ENCODE measurements around the gene EVC2.

The EVC2 gene

DNA sequence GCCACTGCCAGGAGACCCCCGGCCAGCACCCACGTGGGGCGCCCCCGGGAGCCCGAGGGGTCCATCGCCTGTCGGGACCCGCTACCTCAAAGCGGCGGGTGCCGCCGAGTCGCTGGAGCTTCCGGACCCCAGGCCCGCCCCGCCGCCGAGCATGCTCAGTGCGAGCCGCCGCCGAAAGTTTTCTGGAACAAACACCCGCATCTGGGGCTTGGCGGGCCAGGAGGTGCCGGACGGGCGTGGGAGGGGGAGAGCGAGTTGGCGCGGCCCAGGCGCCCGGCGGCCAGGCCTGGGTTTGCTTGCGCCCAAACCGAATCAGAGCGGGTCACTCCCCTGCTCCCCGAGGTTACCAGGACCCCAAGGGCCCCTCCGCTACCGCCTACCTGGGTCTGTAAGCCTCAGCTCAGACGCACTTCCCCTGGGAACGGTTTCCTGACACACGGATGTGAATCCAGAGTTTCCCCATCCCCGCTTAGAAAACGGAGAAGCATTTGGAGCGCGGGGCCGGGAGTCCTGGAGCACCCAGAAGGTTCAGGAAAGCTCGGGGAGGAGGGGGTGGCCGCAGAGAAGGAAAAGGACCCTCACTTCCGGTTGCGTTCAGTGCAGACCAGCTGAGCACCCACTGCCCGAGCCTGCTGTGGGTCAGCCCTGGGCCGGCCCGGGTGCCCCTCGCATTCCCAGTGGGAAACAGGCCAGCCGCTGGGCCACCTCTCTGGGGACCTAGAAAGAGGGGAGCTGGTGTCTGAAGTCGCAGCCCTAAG lies at the start of gene EVC2:
EVC2 (minus strand) TSS at position 111 of the 758 bp plus-strand sequence; CDS start at position 65, 46 bp downstream.
- DNase-seq: no peak

DNA sequence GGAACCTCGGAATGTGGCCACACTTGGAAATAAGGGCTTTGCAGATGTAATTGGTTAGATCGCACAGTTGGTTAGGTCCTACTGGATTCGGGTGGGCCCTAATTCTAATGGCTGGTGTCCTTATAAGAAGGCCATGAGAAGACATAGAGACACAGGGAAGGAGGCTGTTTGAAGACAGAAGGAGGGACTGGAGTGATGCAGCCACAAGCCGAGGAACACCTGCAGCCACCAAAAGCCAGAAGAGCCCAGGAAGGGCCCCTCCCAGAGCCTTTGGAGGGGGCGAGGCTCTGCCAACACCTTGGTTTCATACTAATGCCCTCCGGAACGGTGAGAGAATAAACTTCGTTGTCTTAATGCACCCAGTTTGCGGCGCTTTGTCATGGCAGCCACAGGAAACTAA lies 49.6 kb upstream of the EVC2 start:
- no peak for DNase-seq

GRCh38 chr4:5757536-5757935 lies 49.2 kb upstream of the EVC2 start:
- DNase-seq: no peak

- DNase-seq: no peak
Observed at GRCh38 chr4:5757091-5757490, 48.7 kb upstream of the EVC2 start.

- DNase-seq: no peak
Observed at GRCh38 chr4:5756271-5756670, 47.9 kb upstream of the EVC2 start.

- DNase-seq: no peak
Observed at GRCh38 chr4:5755679-5756078, 47.3 kb upstream of the EVC2 start.

- no peak for DNase-seq
Observed at GRCh38 chr4:5755161-5755560, 46.8 kb upstream of the EVC2 start.

DNA sequence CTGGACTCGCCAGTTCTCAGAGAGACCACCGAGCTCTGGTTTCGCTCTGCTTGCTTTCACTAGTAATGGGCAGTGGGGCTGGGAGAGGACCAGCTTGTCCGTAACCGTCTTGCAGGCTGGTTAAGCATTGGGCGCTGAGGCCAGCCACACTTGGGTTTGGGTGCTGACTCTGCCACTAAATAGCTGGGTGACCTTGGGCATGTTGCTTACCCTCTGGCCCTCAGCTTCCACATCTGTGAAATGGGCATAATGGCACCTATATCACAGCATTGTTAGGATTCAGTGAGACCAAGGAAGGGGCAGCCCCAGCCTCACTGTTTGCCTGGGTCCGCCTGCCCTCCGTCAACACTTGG lies 46.1 kb upstream of the EVC2 start:
- DNase-seq: no peak

GRCh38 chr4:5753766-5754528 lies 45.6 kb upstream of the EVC2 start:
- no peak for DNase-seq

DNA sequence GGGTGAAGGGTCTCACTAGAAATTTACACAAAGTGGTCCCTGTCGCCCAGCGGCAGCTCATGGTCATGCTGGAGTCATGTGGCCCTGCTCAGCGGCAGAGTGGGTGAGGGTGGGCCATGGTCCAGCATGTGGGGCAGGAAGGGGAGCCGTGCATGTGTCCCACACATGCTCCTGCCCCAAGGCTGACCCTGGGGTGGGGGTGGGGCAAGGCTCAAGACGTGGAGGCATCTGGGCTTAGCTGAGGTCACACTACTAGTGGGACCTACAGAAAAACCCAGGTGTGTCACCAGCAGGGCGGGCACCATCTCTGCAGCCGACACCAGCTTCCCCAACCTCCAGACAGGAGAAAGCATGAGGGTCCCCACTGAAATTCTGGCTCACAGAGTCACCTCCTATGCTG lies 45.0 kb upstream of the EVC2 start:
- DNase-seq: no peak

- no peak for DNase-seq
Observed at GRCh38 chr4:5752376-5753184, 44.2 kb upstream of the EVC2 start.

DNA sequence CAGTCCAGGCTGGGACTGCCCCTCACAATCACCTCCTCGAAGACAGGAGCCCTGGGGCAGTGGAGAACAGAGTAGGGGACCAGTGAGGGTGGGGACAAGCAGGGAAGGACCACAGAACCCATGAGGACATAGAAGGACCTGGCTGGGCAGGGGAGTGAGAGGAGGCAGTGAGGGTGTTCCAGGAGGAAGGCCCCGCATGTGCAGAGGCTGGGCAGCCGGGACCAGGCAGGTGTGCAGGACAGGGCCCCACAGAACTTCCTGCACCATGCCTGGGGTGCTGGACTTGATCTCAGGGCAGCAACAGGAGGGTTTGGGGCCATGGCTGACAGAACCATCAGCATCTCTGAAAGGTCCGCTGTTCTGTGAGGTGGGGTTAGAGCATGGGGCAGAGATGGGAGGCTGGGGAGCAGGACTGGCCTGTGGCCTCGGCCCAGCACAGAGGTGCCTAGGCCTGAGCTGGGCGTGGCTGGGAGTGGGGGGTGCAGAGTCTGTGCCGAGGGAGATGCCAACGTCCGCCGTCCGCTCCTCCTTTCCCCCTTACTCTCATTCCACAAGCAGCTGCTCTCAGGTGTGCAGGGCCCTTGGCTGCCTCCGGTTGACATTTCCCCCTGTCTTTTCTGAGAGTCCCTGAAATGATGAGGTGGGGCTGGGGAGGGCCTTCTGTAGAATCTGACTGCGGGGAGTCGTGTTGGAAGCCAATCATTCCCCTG lies 43.5 kb upstream of the EVC2 start:
- no peak for DNase-seq

GRCh38 chr4:5750946-5751665 lies 42.7 kb upstream of the EVC2 start:
- no peak for DNase-seq

GRCh38 chr4:5750052-5750945 lies 41.9 kb upstream of the EVC2 start:
- no peak for DNase-seq

DNA sequence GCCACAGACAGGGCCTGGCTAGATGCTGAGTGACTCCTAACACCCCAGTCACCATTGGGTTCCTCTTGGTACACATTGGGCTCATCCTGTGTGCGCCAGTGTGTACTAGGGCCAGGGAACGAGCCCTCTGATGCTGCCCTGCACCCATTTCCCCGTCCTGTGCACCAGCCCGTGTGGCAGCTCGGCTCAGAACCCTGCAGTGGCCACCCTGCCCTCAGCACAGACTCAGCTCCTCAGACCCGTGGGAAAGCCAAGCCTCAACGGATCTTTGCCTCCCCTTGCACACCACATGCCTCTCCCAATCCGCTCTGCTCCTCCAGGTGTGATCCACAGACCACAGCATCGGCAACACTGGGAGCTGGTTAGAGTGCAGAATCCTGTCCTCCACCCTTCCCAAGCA lies 41.2 kb upstream of the EVC2 start:
- DNase-seq: no peak

- no peak for DNase-seq
Observed at GRCh38 chr4:5747738-5748375, 39.5 kb upstream of the EVC2 start.

GRCh38 chr4:5746829-5747737 lies 38.7 kb upstream of the EVC2 start:
- no peak for DNase-seq

DNA sequence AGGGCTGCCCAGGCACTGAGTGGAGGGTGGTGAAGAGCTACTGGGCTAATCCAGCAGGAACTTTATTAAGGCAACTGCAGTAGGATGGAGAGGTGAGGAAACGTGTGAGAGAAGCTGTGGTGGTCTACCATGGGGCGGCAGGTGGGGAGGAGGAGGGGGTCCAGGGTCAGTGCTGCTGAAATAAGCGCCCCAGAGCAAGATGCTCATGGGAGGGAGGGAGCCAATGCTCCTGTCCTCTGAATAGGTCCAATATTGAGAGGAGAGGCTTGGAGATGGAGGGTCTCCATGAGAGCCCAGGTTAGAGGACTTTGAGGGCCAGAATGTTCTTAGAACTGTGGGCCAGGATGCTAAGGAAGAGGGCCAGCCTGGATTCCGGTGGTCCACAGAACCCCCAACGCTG lies 37.9 kb upstream of the EVC2 start:
- no peak for DNase-seq

- DNase-seq: no peak
Observed at GRCh38 chr4:5742968-5743367, 34.6 kb upstream of the EVC2 start.

- DNase-seq: no peak
Observed at GRCh38 chr4:5742388-5742787, 34.0 kb upstream of the EVC2 start.

Measured in NCI-H1436 treated with DMSO at 0.1 percent for 48 hours (cell line).